OCI-LY3 (cell line): Measurements from ENCODE around the gene DDIT3.

Source experiments
- H2AFZ ChIP-seq: fragments of 200-600, 300-600 bp; shearing (Covaris generic); 2 replicates; pipeline ENCODE4 v1.6.0; 2014; ENCODE audit warnings: antibody characterized with exemption, low read depth, low read length
- H3K27ac ChIP-seq: fragments of 200-600, 300-600 bp; sonication (generic); 2 replicates; pipeline ENCODE4 v1.5.1; 2014; ENCODE audit warnings: mild to moderate bottlenecking, low read length, moderate library complexity, mixed read lengths
- H3K27me3 ChIP-seq: fragments of 200-600, 300-600 bp; sonication (generic); 2 replicates; pipeline ENCODE4 v1.6.1; 2014; ENCODE audit warnings: low read depth, low read length, mixed read lengths
- H3K36me3 ChIP-seq: fragments of 200-600, 300-600 bp; sonication (generic); replicated peaks from 2 replicates; pipeline ENCODE3; 2014; ENCODE audit warnings: low read depth, low read length, mixed read lengths
- H3K4me1 ChIP-seq: fragments of 300-600, 200-600 bp; sonication (generic); 2 replicates; pipeline ENCODE4 v1.6.1; 2014; ENCODE audit warnings: low read length, mixed read lengths
- H3K4me2 ChIP-seq: fragments of 200-600, 300-600 bp; sonication (generic); 2 replicates; pipeline ENCODE4 v1.6.1; 2014; ENCODE audit warnings: low read length, mixed read lengths
- H3K4me3 ChIP-seq: fragments of 300-600, 200-600 bp; sonication (generic); 2 replicates; pipeline ENCODE4 v1.5.1; 2014; ENCODE audit warnings: antibody characterized with exemption, mild to moderate bottlenecking, low read length, moderate library complexity
- H3K79me2 ChIP-seq: fragments of 300-600, 200-600 bp; shearing (Covaris generic); 2 replicates; pipeline ENCODE4 v1.6.1; 2014; ENCODE audit warnings: mild to moderate bottlenecking, low read length, mixed read lengths
- H3K9ac ChIP-seq: fragments of 300-600, 200-600 bp; shearing (Covaris generic); 2 replicates; pipeline ENCODE4 v1.6.0; 2014; ENCODE audit warnings: mild to moderate bottlenecking, low read length, moderate library complexity
- H3K9me3 ChIP-seq: fragments of 200-600, 300-600 bp; shearing (Covaris generic); 2 replicates; pipeline ENCODE4 v1.6.1; 2014; ENCODE audit warnings: low read length, mixed read lengths; ENCODE audit not compliant: insufficient read depth
- H4K20me1 ChIP-seq: fragments of 200-600, 300-600 bp; sonication (generic); 2 replicates; pipeline ENCODE4 v1.6.1; 2016; ENCODE audit warnings: low read length, mixed read lengths; ENCODE audit not compliant: insufficient read depth
- EZH2phosphoT487 ChIP-seq: fragments of 200-600 bp; shearing (Covaris generic); IDR thresholded peaks from 2 replicates; pipeline ENCODE4 v1.6.1; 2018; ENCODE audit warnings: antibody characterized with exemption, mixed run types, low read depth
- TF ChIP-seq, protein P1 (sequence below): fragments of 200-600, 300-600 bp; sonication (generic); IDR thresholded peaks from 2 replicates; pipeline ENCODE4 v1.5.1; 2014; ENCODE audit warnings: antibody characterized with exemption, low read length, low read depth

DDIT3 gene

DNA sequence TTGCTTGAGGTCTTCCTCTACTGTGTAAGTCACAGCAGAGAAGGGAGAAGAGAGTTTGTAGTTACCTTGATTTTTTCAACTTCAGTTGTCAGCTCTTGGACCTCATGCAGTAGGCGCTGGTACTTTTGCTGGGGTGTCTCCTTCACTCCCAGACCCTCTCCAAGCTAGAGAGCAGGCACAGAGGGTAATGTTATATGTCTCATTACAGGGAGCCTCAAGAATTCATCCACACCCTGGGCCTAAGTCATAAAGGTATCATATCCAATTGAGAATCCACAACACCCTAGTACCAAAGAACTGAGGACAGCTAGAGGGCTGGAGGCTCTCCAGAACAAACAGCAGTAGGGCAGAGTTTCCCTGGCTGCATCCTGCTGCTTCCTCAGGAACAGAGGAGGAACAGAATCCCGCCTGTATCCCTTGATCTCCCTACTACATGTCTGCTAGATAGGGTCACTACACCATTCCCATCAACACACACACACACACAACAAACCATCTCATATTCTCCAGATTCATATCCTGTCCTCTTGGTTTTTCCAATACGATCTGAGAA is 14.8 kb upstream of the DDIT3 start:
- H3K27me3 ChIP-seq: no peaks in the 10 kb centered on the region
- TF ChIP-seq EZH2phosphoT487: no peak
- TF ChIP-seq, protein P1, sequence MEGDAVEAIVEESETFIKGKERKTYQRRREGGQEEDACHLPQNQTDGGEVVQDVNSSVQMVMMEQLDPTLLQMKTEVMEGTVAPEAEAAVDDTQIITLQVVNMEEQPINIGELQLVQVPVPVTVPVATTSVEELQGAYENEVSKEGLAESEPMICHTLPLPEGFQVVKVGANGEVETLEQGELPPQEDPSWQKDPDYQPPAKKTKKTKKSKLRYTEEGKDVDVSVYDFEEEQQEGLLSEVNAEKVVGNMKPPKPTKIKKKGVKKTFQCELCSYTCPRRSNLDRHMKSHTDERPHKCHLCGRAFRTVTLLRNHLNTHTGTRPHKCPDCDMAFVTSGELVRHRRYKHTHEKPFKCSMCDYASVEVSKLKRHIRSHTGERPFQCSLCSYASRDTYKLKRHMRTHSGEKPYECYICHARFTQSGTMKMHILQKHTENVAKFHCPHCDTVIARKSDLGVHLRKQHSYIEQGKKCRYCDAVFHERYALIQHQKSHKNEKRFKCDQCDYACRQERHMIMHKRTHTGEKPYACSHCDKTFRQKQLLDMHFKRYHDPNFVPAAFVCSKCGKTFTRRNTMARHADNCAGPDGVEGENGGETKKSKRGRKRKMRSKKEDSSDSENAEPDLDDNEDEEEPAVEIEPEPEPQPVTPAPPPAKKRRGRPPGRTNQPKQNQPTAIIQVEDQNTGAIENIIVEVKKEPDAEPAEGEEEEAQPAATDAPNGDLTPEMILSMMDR: no peak
- no peaks in the 10 kb centered on the region for H3K9me3 ChIP-seq
- H2AFZ ChIP-seq: no peak overlapping the region
- H3K79me2 ChIP-seq: no peaks in the 10 kb centered on the region
- H4K20me1 ChIP-seq: no peaks in the 10 kb centered on the region
- H3K36me3 ChIP-seq: peaks cover 31% of the 10 kb centered on the region
- H3K4me2 ChIP-seq: no peak overlapping the region
- no peak overlapping the region for H3K4me3 ChIP-seq
- H3K4me1 ChIP-seq: no peaks in the 10 kb centered on the region
- no peak overlapping the region for H3K9ac ChIP-seq
- H3K27ac ChIP-seq: no peak overlapping the region

DNA sequence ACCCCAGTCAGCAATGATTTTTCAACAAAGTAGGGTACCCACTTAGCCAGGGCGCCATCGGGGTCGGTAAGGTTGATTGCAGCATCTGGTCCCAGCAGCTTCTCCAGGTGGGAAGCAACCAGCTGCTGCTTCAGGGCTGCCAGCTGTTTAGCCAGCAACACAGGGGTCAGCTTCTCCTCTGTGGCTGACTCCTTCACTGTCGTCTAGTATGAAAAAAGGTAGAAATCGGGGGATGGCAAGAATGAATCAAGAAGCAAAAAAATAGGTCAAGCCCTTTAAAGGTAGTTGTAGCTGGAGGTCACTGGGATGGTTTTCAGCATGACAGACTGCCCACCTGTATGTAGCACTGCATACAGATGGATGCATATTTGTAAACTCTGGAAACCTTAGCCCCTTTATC is 13.9 kb upstream of the DDIT3 start:
- H3K27me3 ChIP-seq: no peaks in the 10 kb centered on the region
- peaks cover 34% of the 10 kb centered on the region for H3K36me3 ChIP-seq
- no peaks in the 10 kb centered on the region for H4K20me1 ChIP-seq
- no peaks in the 10 kb centered on the region for H3K4me1 ChIP-seq
- no peaks in the 10 kb centered on the region for H3K9me3 ChIP-seq
- TF ChIP-seq, protein P1: no peak
- no peak for TF ChIP-seq EZH2phosphoT487
- H3K79me2 ChIP-seq: no peaks in the 10 kb centered on the region
- no peak overlapping the region for H2AFZ ChIP-seq
- H3K9ac ChIP-seq: no peak overlapping the region
- H3K4me2 ChIP-seq: no peak overlapping the region
- no peak overlapping the region for H3K4me3 ChIP-seq
- no peak overlapping the region for H3K27ac ChIP-seq

DNA sequence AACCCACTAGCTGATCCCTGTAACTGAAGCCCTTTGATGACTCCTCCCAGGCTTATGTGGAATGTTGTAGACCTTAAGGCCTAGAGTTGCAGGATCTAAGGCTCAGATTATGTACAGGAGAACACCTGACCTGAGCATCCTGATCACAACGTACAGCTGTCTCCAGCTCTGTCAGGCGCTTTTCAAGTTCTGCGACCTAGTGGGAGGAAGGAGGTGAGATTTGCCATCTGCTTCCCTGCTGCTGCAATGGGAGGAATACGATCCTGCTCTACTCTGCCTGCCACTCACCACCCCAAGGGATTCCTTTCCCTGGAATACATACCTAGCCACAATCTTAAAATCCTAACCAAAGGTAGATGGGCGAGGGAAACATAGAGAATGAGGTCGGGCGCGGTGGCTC is 12.8 kb upstream of the DDIT3 start:
- TF ChIP-seq EZH2phosphoT487: no peak
- TF ChIP-seq, protein P1: no peak
- H3K4me2 ChIP-seq: no peak overlapping the region
- H3K36me3 ChIP-seq: peaks cover 31% of the 10 kb centered on the region
- H3K27me3 ChIP-seq: no peaks in the 10 kb centered on the region
- H2AFZ ChIP-seq: no peak overlapping the region
- H3K9me3 ChIP-seq: no peaks in the 10 kb centered on the region
- no peaks in the 10 kb centered on the region for H3K79me2 ChIP-seq
- H3K9ac ChIP-seq: no peak overlapping the region
- no peak overlapping the region for H3K27ac ChIP-seq
- no peaks in the 10 kb centered on the region for H3K4me1 ChIP-seq
- no peaks in the 10 kb centered on the region for H4K20me1 ChIP-seq
- no peak overlapping the region for H3K4me3 ChIP-seq

DNA sequence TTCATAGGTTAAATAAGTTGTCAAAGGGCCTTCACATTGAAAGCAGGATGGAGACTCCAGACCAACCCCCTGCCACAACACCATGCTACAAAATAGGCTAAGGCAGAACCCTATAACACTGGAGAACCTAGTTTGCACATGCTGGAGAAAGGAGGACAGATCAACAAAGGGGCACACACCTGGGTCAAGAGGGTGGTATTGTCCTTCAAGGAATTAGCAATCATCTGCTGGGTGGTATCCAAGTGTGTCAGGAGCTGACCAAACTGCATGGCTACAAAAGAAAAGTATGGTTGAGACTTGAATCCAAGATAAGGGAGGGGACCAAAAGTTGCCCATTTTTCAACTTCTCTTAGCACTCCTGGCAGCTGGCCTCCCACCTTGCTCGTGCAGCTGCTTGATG is 11.5 kb upstream of the DDIT3 start:
- Histone ChIP-seq H3K9ac (no peak overlapping the region), H3K79me2 (no peaks in the 10 kb centered on the region), H3K4me3 (no peak overlapping the region), H3K9me3 (no peaks in the 10 kb centered on the region), H2AFZ (no peak overlapping the region), H3K27ac (no peak overlapping the region), H3K4me1 (no peaks in the 10 kb centered on the region), H3K36me3 (peaks cover 41% of the 10 kb centered on the region), H3K4me2 (no peak overlapping the region), H3K27me3 (no peaks in the 10 kb centered on the region), H4K20me1 (no peaks in the 10 kb centered on the region)
- no peak for TF ChIP-seq EZH2phosphoT487
- TF ChIP-seq, protein P1: no peak
